ENCODE results near the gene CCSER2.
"Not testable (repeated sequence)": the region's sequence is repeated elsewhere in the genome, so short reads cannot be mapped to it uniquely, and the experiment has no call there.

The CCSER2 gene

GRCh38 chr10:84429926-84430520 is 101.6 kb downstream of the CCSER2 start:
- no peak overlapping the region for H3K27ac ChIP-seq
- peak; percentile 82 for DNase-seq
- TF ChIP-seq, protein P1, sequence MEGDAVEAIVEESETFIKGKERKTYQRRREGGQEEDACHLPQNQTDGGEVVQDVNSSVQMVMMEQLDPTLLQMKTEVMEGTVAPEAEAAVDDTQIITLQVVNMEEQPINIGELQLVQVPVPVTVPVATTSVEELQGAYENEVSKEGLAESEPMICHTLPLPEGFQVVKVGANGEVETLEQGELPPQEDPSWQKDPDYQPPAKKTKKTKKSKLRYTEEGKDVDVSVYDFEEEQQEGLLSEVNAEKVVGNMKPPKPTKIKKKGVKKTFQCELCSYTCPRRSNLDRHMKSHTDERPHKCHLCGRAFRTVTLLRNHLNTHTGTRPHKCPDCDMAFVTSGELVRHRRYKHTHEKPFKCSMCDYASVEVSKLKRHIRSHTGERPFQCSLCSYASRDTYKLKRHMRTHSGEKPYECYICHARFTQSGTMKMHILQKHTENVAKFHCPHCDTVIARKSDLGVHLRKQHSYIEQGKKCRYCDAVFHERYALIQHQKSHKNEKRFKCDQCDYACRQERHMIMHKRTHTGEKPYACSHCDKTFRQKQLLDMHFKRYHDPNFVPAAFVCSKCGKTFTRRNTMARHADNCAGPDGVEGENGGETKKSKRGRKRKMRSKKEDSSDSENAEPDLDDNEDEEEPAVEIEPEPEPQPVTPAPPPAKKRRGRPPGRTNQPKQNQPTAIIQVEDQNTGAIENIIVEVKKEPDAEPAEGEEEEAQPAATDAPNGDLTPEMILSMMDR (IDR thresholded peaks at IDR 0.05; ENCODE audit: low read depth, low read length), result peak; percentile 89

DNA sequence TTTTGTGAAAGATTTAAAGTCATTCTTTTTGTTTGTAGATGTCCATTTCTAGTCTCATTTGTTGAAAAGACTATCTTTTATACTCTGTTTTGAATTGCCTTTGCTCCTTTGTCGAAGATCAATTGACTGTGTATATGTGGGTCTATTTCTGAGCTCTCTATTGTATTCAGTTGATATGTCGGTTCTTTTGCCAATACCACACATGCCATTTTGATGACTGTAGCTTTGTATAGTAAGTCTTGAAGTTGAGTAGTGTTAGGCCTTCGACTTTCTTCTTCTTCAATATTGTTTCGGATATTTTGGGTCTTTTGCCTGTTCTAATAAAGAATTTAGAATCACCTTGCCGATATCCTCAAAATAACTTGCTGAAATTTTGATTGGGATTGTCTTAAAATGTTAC is 104.5 kb downstream of the CCSER2 start:
- Histone ChIP-seq H3K9me3 (ENCODE audit: severe bottlenecking) (no peaks in the 10 kb centered on the region), H3K4me3 (ENCODE audit: low read depth, low read length) (no peak overlapping the region), H3K27ac (no peak overlapping the region), H3K27me3 (ENCODE audit: insufficient read depth, low read depth, severe bottlenecking) (no peaks in the 10 kb centered on the region), H3K36me3 (no peaks in the 10 kb centered on the region; the same call in 1 of the 2 replicates)
- TF ChIP-seq, protein P1 (IDR thresholded peaks at IDR 0.05; ENCODE audit: low read depth, low read length), result no peak
- no peak for DNase-seq

More at GRCh38 chr10:84429926-84430520, 101.6 kb downstream of the CCSER2 start:
- no peaks in the 10 kb centered on the region for H3K9me3 ChIP-seq (ENCODE audit: severe bottlenecking)
- no peak overlapping the region for H3K4me3 ChIP-seq (ENCODE audit: low read depth, low read length)
- no peaks in the 10 kb centered on the region; the same call in 1 of the 2 replicates for H3K36me3 ChIP-seq
- no peaks in the 10 kb centered on the region for H3K27me3 ChIP-seq (ENCODE audit: insufficient read depth, low read depth, severe bottlenecking)

- Histone ChIP-seq H3K9me3 (ENCODE audit: severe bottlenecking) (peaks cover 3% of the 10 kb centered on the region), H3K36me3 (no peaks in the 10 kb centered on the region; the same call in 1 of the 2 replicates), H3K27me3 (ENCODE audit: insufficient read depth, low read depth, severe bottlenecking) (no peaks in the 10 kb centered on the region), H3K4me3 (ENCODE audit: low read depth, low read length) (no peak overlapping the region), H3K27ac (no peak overlapping the region)
- TF ChIP-seq, protein P1 (IDR thresholded peaks at IDR 0.05; ENCODE audit: low read depth, low read length), result no peak
- no peak for DNase-seq
Measured at GRCh38 chr10:84440781-84441180, 112.4 kb downstream of the CCSER2 start.

DNA sequence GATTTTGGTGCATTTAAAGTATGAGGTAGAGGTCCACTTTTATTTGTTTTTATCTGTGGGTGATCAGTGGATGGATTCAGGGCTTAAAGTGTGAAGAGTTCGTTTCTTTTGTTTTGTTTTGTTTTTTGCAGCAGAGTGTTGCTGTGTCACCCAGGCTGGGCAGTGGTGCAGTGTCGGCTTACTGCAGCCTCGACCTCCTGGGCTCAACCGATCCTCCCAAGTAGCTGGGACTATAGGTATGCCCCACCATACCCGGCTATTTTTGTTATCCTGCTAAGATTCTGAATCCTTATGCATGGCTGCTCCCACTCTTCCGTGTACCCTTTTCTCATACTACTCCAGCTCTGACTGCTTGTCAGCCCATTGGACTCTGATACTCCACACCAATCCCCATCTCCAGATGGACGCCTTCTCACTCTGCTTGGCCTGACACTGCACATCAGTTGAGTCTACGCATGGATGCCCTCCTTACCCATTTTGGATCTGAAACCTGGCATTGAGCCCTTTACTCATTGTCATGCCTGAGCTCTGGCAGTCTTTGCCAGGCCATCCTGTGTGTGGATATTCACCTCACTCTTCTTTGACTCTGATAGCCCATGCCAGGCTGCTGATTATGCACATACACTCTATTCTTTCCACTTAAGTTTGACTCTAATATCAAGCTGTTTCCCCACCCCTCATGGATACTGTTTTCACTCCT is 119.5 kb downstream of the CCSER2 start:
- H3K36me3 ChIP-seq, result no peaks in the 10 kb centered on the region
- no peak for DNase-seq
- H3K4me3 ChIP-seq (ENCODE audit: low read depth, low read length), result no peak overlapping the region
- H3K9me3 ChIP-seq (ENCODE audit: severe bottlenecking), result no peaks in the 10 kb centered on the region
- no peak overlapping the region for H3K27ac ChIP-seq
- no peaks in the 10 kb centered on the region for H3K27me3 ChIP-seq (ENCODE audit: insufficient read depth, low read depth, severe bottlenecking)
- TF ChIP-seq, protein P1 (IDR thresholded peaks at IDR 0.05; ENCODE audit: low read depth, low read length), result no peak

GRCh38 chr10:84449351-84449750 is 121.0 kb downstream of the CCSER2 start:
- H3K27me3 ChIP-seq (ENCODE audit: insufficient read depth, low read depth, severe bottlenecking); H3K36me3 ChIP-seq; H3K27ac ChIP-seq; H3K9me3 ChIP-seq (ENCODE audit: severe bottlenecking); H3K4me3 ChIP-seq (ENCODE audit: low read depth, low read length); DNase-seq: not testable (repeated sequence)

- TF ChIP-seq, protein P1 (IDR thresholded peaks at IDR 0.05; ENCODE audit: low read depth, low read length), result no peak
- Histone ChIP-seq H3K4me3 (ENCODE audit: low read depth, low read length) (no peak overlapping the region), H3K36me3 (no peaks in the 10 kb centered on the region), H3K9me3 (ENCODE audit: severe bottlenecking) (no peaks in the 10 kb centered on the region), H3K27me3 (ENCODE audit: insufficient read depth, low read depth, severe bottlenecking) (no peaks in the 10 kb centered on the region), H3K27ac (no peak overlapping the region)
- DNase-seq, result no peak
Measured at GRCh38 chr10:84452003-84452402, 123.6 kb downstream of the CCSER2 start.

Data from WERI-Rb-1 (cell line).